Effector memory CD4-positive, alpha-beta T cell (primary cell): Measurements from ENCODE around the gene PARN.
"Not testable (repeated sequence)": the region's sequence is repeated elsewhere in the genome, so short reads cannot be mapped to it uniquely, and the experiment has no call there.

ENCODE experiments used
- DNase-seq, 3 donors: peaks; one replicate each; pipeline ENCODE4 v3.0.0-alpha.2; 2020
- H3K27ac ChIP-seq: 2 replicates; pipeline ENCODE4 v1.7.0; 2013; ENCODE audit warnings: mild to moderate bottlenecking, low read length, moderate library complexity; ENCODE audit not compliant: insufficient read depth, poor library complexity, severe bottlenecking
- H3K27me3 ChIP-seq: replicated peaks from 2 replicates; pipeline ENCODE4 v1.7.0; 2013; ENCODE audit warnings: mild to moderate bottlenecking, low read length; ENCODE audit not compliant: insufficient read depth, control insufficient read depth, poor library complexity, severe bottlenecking
- H3K36me3 ChIP-seq: 2 replicates; pipeline ENCODE4 v1.7.0; 2013; ENCODE audit warnings: mild to moderate bottlenecking, low read length, moderate library complexity; ENCODE audit not compliant: control insufficient read depth, insufficient read depth
- H3K4me1 ChIP-seq: 2 replicates; pipeline ENCODE4 v1.7.0; 2013; ENCODE audit warnings: low read length, mild to moderate bottlenecking; ENCODE audit not compliant: control insufficient read depth, insufficient read depth, poor library complexity, severe bottlenecking
- H3K4me3 ChIP-seq: 2 replicates; pipeline ENCODE4 v1.7.0; 2013; ENCODE audit warnings: low read length, low read depth, mild to moderate bottlenecking; ENCODE audit not compliant: insufficient read depth, poor library complexity, severe bottlenecking
- H3K9me3 ChIP-seq: 2 replicates; pipeline ENCODE4 v1.7.0; 2013; ENCODE audit warnings: mild to moderate bottlenecking, low read length, moderate library complexity; ENCODE audit not compliant: control insufficient read depth

Gene PARN

DNA sequence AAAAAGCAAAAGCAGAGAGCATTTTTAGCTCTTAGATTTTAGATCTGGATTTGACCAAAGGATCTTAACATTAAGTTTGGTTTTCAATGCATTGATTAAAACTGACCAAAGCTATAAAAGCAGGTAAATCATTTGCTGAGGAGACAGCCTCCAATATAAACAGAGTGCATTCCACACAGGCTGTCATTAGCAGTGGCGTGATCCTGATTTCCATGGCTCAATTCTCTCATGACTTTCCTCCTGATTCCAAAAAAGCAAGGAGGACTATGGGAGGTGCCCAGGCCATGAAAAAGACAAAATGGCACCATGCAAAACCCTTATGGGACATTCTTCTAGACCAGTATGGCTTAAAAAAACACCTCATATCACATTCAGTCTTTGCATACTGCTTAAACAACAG lies 53.5 kb downstream of the PARN start:
- Histone ChIP-seq H3K27ac (no peak overlapping the region), H3K27me3 (no peaks in the 10 kb centered on the region), H3K36me3 (peaks cover 47% of the 10 kb centered on the region), H3K4me3 (no peak overlapping the region), H3K9me3 (no peaks in the 10 kb centered on the region), H3K4me1 (no peaks in the 10 kb centered on the region)
- no peak for DNase-seq

DNA sequence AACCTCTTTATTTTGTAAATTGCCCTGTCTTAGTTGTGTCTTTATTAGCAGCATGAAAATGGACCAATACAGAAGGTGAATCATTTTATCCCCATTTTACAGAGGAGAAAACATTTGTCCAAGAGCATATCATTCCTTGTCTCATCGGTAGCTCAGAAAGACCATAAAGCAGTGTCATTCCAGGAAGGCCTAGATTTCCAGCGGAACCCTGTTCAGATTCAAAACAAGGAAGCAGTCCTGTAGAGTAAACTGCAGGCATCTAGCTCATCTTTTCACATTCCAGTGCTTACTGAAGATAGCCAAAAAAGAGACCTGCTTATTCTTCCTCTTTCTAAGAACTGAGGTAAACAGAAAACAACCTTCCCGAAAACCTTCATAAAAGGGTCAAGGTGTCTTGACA lies 54.0 kb downstream of the PARN start:
- Histone ChIP-seq H3K9me3 (no peaks in the 10 kb centered on the region), H3K4me1 (no peaks in the 10 kb centered on the region), H3K27me3 (no peaks in the 10 kb centered on the region), H3K27ac (no peak overlapping the region), H3K4me3 (no peak overlapping the region), H3K36me3 (peaks cover 43% of the 10 kb centered on the region)
- DNase-seq, result no peak

DNA sequence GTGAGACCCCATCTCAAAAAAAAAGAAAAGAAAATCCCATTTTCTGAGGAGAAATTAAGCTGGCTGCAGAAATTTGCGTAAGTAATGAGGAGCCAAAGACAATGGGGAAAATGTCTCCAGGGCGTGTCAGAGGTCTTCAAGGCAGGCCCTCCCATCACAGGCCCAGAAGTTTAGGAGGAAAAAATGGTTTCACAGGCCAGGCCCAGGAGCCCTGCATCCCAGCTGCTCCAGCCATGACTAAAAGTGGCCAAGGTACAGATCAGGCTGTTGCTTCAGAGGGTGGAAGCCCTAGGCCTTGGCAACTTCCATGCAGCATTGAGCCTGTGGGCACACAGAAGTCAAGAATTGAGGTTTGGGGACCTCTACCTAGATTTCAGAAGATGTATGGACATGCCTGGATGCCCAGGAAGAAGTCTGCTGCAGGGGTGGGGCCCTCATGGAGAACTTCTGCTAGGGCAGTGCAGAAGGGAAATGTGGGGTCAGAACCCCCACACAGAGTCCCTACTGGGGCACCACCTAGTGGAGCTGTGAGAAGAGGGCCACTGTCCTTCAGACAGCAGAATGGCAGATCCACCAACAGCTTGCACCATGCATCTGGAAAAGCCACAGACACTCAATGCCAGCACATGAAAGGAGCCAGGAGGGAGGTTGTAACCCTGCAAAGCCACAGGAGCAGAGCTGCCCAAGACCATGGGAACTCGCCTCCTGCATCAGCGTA lies 55.2 kb downstream of the PARN start:
- H3K9me3 ChIP-seq, H3K27me3 ChIP-seq, H3K4me1 ChIP-seq, H3K27ac ChIP-seq, DNase-seq, H3K4me3 ChIP-seq: not testable (repeated sequence)
- peaks cover 32% of the 10 kb centered on the region for H3K36me3 ChIP-seq

DNA sequence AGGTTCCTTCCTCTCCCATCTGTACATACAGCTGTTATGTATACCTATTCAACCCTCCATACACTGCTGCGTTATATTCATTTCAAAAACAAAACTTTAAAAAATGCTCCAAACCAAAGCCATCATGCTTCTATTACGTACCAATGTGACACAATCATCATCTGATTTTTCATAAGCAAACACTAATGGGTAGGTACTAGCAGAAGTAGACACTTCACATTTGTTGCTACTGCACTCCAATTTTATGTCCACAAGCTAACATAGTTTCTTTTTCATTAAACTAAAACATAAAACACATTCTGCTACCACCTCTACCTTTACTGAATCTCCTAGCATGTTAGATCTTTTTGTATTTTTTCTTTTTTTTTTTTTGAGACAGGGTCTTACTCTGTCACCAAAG lies 57.5 kb downstream of the PARN start:
- Histone ChIP-seq H3K4me3 (no peak overlapping the region), H3K27ac (no peak overlapping the region), H3K27me3 (no peaks in the 10 kb centered on the region), H3K9me3 (no peaks in the 10 kb centered on the region), H3K36me3 (peaks cover 25% of the 10 kb centered on the region), H3K4me1 (no peaks in the 10 kb centered on the region)
- no peak for DNase-seq

DNA sequence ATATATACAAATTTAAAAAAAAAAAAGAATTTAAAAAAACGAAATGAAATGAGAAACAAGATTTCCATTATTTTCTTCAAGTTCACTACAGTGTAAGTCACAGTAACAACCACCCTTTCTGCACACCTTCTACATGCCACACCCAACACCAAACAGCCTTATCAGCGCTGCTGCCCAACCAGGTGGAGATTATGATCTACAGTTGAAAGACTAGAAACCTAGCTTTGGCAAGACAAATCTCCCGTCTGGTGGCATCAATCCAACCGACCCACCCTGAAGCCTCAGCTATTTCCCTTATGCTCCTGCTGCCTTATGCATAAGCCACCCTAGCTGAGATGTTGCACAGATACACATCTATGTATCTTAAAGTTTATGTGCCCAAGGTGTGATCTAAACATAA lies 60.8 kb downstream of the PARN start:
- Histone ChIP-seq H3K4me3 (no peak overlapping the region), H3K36me3 (peaks cover 3% of the 10 kb centered on the region), H3K27ac (no peak overlapping the region), H3K4me1 (no peaks in the 10 kb centered on the region), H3K9me3 (no peaks in the 10 kb centered on the region), H3K27me3 (no peaks in the 10 kb centered on the region)
- no peak for DNase-seq

DNA sequence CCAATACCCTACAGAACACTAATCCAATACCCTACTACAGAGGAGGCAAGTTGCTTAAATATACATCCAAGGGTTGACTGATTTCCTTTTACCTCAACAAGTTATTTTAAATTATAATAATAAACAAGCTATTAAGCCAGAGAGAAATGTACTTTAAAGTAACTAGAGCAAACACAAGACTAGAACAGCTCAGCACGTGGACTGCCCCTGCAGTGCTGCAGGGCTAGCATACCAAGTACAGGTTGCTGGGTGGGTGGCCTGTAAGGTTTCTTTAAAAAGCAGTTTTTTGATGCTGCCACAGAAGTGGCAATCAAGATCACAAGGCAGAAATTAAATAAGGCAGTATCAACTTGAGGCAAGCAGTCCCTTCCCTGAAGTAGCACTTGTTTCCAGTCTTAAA lies 63.5 kb downstream of the PARN start:
- Histone ChIP-seq H3K36me3 (no peaks in the 10 kb centered on the region), H3K4me1 (no peaks in the 10 kb centered on the region), H3K4me3 (no peak overlapping the region), H3K9me3 (no peaks in the 10 kb centered on the region), H3K27ac (no peak overlapping the region), H3K27me3 (no peaks in the 10 kb centered on the region)
- DNase-seq, result no peak

DNA sequence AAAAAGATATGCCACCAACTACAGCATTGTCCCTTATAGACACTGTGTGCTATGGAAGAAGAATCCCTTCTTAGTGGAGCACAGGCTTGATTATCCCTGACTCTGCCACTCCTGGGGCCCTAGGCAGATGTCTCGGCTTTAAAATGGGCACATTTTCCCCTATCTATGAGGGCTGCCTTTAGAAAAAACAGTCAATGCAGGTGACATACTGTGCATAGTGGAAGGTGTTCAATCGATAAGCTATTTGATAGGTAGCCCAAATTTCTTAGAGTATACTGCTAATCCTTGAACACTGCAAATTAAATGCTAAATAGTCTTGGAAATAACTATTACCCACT lies 64.4 kb downstream of the PARN start:
- Histone ChIP-seq H3K27me3 (no peaks in the 10 kb centered on the region), H3K36me3 (no peaks in the 10 kb centered on the region), H3K4me3 (no peak overlapping the region), H3K27ac (no peak overlapping the region), H3K4me1 (no peaks in the 10 kb centered on the region), H3K9me3 (no peaks in the 10 kb centered on the region)
- DNase-seq, result no peak

DNA sequence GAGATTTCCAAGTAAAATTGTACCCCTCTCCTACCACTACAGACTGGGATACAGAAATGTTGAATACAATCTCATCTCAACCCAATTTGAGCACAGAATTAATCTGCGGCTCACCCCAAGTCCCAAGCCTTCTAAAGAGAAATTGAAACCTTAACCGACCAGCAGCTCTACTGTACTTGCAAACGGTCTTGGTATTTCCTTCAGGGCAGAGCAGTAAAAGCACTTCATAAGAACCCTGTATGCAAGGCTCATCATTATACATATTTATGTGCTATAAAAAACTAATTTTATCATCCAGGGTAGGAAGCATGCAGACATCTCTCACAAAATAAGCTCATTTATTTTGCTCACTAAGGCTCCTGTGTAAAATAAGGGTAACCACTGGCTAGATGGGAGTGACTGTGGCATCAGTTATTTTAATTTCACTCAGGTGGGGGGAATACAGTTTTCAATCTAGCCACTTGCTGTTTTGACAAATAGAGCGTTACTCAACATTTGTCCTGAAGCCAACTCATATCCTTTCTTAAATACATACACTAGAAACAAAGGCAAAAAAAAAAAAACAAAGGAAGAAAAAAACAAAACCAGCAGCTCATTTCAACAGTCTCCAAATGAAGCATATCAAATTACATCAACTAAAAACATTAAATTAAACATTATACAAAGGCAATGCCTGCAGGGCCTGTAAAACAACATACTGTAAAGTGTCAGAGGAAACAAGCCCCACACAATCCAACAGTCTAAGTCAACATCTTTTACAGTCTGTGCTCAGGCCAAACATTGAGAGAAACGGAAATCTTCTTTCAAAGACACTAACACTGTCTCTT lies 65.0 kb downstream of the PARN start:
- Histone ChIP-seq H3K27ac (no peak overlapping the region), H3K9me3 (no peaks in the 10 kb centered on the region), H3K27me3 (no peaks in the 10 kb centered on the region), H3K36me3 (no peaks in the 10 kb centered on the region), H3K4me3 (no peak overlapping the region), H3K4me1 (no peaks in the 10 kb centered on the region)
- DNase-seq, result no peak

DNA sequence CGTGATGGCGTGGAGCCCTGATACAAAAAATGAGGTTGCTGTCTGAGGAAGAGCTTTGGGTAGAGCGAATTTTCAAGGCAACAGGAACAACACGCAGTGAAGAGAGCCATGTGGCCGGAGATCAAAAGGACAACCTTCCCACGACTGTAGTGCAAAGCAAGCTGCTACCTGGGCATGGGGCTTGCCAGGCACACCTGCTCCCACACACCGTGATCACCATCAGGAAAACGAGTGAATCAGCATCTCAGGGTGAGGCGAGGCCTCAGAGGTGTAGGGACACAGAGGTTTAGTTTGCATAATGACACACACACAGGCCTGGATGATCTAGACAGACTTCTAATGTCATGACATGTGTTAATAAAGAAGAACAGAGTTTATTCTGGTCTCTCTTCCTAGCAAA lies 65.7 kb downstream of the PARN start:
- H3K27ac ChIP-seq, result no peak overlapping the region
- no peak for DNase-seq
- H3K4me3 ChIP-seq, result no peak overlapping the region

DNA sequence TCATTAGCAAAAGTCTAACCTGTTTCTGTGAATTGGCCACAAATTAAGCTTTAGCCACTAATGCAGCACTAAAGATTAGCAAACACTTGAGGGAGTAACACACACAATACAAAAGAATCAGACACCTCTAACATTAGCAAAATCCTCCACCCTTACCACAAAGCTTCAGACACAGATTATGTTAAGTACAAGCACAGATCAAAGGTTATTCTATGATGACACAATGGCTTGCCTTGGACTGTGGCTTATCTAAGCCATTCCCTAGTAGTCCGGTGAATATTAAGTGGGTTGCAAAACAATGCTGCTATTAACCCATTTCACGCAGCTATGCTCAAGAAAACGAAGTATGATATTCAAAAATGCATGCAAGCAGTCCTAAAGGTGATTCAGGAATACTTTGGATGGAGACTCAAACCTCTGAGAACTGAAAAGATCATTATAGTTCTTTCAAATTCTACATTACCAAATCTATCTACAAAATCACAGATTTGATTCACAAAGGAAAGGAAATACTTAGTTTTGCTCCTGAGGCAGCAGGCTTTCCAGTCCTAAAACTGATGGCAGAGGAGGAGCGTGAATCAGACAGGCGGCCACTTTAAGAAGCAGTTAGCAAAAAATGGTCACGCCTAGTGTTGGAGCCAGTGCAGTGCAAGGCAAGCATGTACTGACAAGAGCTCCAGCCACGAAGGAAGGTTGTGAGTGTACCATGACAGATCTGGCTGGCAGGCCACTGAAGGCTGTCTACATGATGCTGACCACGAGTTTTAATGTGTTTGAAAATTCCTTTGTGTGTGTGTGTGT lies 67.2 kb downstream of the PARN start:
- DNase-seq, result no peak
- no peaks in the 10 kb centered on the region for H3K27me3 ChIP-seq
- no peak overlapping the region for H3K4me3 ChIP-seq
- no peaks in the 10 kb centered on the region for H3K9me3 ChIP-seq
- H3K27ac ChIP-seq, result no peak overlapping the region
- H3K4me1 ChIP-seq, result no peaks in the 10 kb centered on the region
- H3K36me3 ChIP-seq, result peaks cover 2% of the 10 kb centered on the region

More for the DNA sequence above, 65.7 kb downstream of the PARN start:
- H3K4me1 ChIP-seq, result no peaks in the 10 kb centered on the region
- H3K36me3 ChIP-seq, result no peaks in the 10 kb centered on the region
- no peaks in the 10 kb centered on the region for H3K9me3 ChIP-seq
- H3K27me3 ChIP-seq, result no peaks in the 10 kb centered on the region
